ENCODE data around the gene SELENOV. TPM values are rescaled to one million over a fixed set of nuclear protein-coding genes. Genes with fewer than 3 reads are reported as not detected.

Gene SELENOV
- total and polyA plus RNA-seq, 9 of the 15 experiments (the other 6 are each of a cell fraction or from before 2014, with no cell fraction given): 0.04 to 0.09 (median 0.06) TPM; not detected in 4

GRCh38 chr19:39492788-39493187, 22.2 kb upstream of the SELENOV start:
- intact Hi-C loops (cut with micrococcal nuclease): no loop called here
- no peaks in the 10 kb centered on the region for H4K20me1 ChIP-seq (replicated peaks; ENCODE audit: control insufficient read depth, insufficient read depth, low read length)
- H3K27me3 ChIP-seq (ENCODE audit: control insufficient read depth in 2 of 2, insufficient read depth in 2 of 2, low read length in 2 of 2): no peaks in the 10 kb centered on the region
- POLR2A ChIA-PET: interaction anchor here (0.6 to 1.2 kb wide), 4 partner anchors 9 to 57 kb away, joined by 3 to 6 read pairs (median 3); partner anchors contain the start of genes RPS16, SELENOV and TIMM50
- no peak overlapping the region for H2AFZ ChIP-seq (ENCODE audit: low read depth, low read length)
- H3K4me2 ChIP-seq (ENCODE audit: insufficient read depth, low read length): no peak overlapping the region
- CTCF ChIA-PET (ENCODE audit: low intra/inter-chr PET ratio): no interaction called here
- DNase-seq (ENCODE audit: extremely low read depth in 1 of 4, low spot score in 3 of 4) (no peak), ATAC-seq (no peak; the same call in 2 of the 3 replicates), FAIRE-seq (no peak)
- H3K79me2 ChIP-seq (ENCODE audit: control insufficient read depth, insufficient read depth, low read length): no peaks in the 10 kb centered on the region
- no peaks in the 10 kb centered on the region for H3K9me3 ChIP-seq (replicated peaks; ENCODE audit: control insufficient read depth, insufficient read depth, low read depth, low read length)
- WGBS (ENCODE audit: insufficient coverage, low coverage, missing lambda C conversion rate): 53% methylated on average over 2 of the region's 3 CpGs
- no peak overlapping the region for H3K9ac ChIP-seq (ENCODE audit: insufficient read depth in 1 of 2, low read depth in 2 of 2, low read length in 2 of 2)
- no peak overlapping the region for H3K27ac ChIP-seq (ENCODE audit: extremely low read depth, low read depth, low read length)
- peaks cover 42% of the 10 kb centered on the region; the same call in 2 of the 3 replicates for H3K36me3 ChIP-seq (ENCODE audit: control insufficient read depth, insufficient read depth, low read length)
- TF ChIP-seq SRSF3 (IDR thresholded peaks at IDR 0.05; ENCODE audit: insufficient read depth, low read length) (no peak), ZNF316 (IDR thresholded peaks at IDR 0.05) (no peak), ZNF655 (CRISPR knock-in tag; IDR thresholded peaks at IDR 0.05) (no peak), SPI1 (IDR thresholded peaks at IDR 0.05; ENCODE audit: borderline replicate concordance, low read depth, low read length) (no peak), FOXP1 (CRISPR knock-in tag; IDR thresholded peaks at IDR 0.05) (no peak), ZBTB17 (CRISPR knock-in tag; IDR thresholded peaks at IDR 0.05) (no peak), POLR2A (conservative IDR thresholded peaks at IDR 0.05) (0 out of 2 replicates have a peak, but pooled peaks have one; percentile 0), ETV1 (tag; conservative IDR thresholded peaks at IDR 0.05; ENCODE audit: low read depth) (no peak)
- in situ Hi-C loops (cut with MboI): no loop called here
- H3K9me1 ChIP-seq (ENCODE audit: control insufficient read depth, insufficient read depth, low read length): no peaks in the 10 kb centered on the region
- BruUV-seq (replicated peaks): no TSS peak
- peaks cover 0 to 6% of the 10 kb centered on the region in 2 experiments; a peak in 2 of 5 replicates for H3K4me1 ChIP-seq (replicated peaks in 1 of 2; ENCODE audit: control insufficient read depth in 2 of 2, insufficient read depth in 2 of 2, low read length in 2 of 2)
- H3K4me3 ChIP-seq: no peak overlapping the region

All from K562 (cell line).